ENCODE measurements around the gene CDYL2. TPM values are rescaled to one million over a fixed set of nuclear protein-coding genes. Genes with fewer than 3 reads are reported as not detected.

CDYL2 gene
- polyA plus RNA-seq, 1 donor from 2014 or later: 2.6 TPM

DNA sequence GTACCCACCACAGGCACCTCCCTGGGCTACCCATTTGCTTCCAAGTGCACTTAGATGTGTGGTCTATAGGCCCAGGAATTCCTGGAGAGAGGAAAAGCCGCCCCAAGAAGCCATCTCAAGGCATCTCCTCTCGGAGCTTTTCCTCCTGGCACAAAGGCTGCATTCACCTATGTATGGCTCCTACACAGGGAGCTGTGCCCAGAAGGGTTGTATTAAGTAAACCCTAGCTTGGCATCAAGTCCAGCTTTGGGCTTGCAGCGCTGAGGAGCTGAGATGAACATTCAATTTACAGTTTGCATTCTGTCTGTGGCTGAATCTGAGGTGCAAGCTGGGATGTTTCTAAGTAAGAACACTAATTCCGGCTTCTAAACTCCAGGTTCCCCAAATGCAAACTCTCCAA, 81.3 kb downstream of the CDYL2 start:
- TF ChIP-seq RAD21 (conservative IDR thresholded peaks at IDR 0.05) (no peak), SMC3 (conservative IDR thresholded peaks at IDR 0.05; ENCODE audit: poor library complexity) (no peak), EZH2 (IDR thresholded peaks at IDR 0.05; ENCODE audit: borderline replicate concordance, insufficient read depth, low read length, poor library complexity, severe bottlenecking) (no peak), EP300 (conservative IDR thresholded peaks at IDR 0.05; ENCODE audit: poor library complexity, severe bottlenecking) (no peak), TAF1 (IDR thresholded peaks at IDR 0.05; ENCODE audit: low read depth) (no peak), POLR2AphosphoS5 (IDR thresholded peaks at IDR 0.05) (no peak), MXI1 (conservative IDR thresholded peaks at IDR 0.05; ENCODE audit: poor library complexity, severe bottlenecking) (no peak), REST (IDR thresholded peaks at IDR 0.05; ENCODE audit: borderline replicate concordance) (no peak)
- TF ChIP-seq, protein P1, sequence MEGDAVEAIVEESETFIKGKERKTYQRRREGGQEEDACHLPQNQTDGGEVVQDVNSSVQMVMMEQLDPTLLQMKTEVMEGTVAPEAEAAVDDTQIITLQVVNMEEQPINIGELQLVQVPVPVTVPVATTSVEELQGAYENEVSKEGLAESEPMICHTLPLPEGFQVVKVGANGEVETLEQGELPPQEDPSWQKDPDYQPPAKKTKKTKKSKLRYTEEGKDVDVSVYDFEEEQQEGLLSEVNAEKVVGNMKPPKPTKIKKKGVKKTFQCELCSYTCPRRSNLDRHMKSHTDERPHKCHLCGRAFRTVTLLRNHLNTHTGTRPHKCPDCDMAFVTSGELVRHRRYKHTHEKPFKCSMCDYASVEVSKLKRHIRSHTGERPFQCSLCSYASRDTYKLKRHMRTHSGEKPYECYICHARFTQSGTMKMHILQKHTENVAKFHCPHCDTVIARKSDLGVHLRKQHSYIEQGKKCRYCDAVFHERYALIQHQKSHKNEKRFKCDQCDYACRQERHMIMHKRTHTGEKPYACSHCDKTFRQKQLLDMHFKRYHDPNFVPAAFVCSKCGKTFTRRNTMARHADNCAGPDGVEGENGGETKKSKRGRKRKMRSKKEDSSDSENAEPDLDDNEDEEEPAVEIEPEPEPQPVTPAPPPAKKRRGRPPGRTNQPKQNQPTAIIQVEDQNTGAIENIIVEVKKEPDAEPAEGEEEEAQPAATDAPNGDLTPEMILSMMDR (IDR thresholded peaks at IDR 0.05; ENCODE audit: poor library complexity, severe bottlenecking): no peak
- Histone ChIP-seq H3K9me2 (ENCODE audit: insufficient read depth, low read length) (no peaks in the 10 kb centered on the region), H3K4me3 (ENCODE audit: low read length) (no peak overlapping the region), H3K9ac (ENCODE audit: low read length) (no peak overlapping the region), H3K36me3 (ENCODE audit: insufficient read depth, low read length) (no peaks in the 10 kb centered on the region), H4K20me1 (ENCODE audit: insufficient read depth) (no peaks in the 10 kb centered on the region), H3F3A (ENCODE audit: insufficient read depth, low read length, poor library complexity, severe bottlenecking) (no peaks in the 10 kb centered on the region), H3K27ac (ENCODE audit: low read length) (no peak overlapping the region), H3K79me2 (replicated peaks; ENCODE audit: insufficient read depth, low read length) (no peaks in the 10 kb centered on the region), H3K4me2 (ENCODE audit: low read length) (no peak overlapping the region), H3K9me3 (ENCODE audit: low read length) (no peaks in the 10 kb centered on the region), H2AFZ (ENCODE audit: low read depth, low read length) (no peak overlapping the region), H3K27me3 (ENCODE audit: insufficient read depth, low read depth, low read length) (no peaks in the 10 kb centered on the region)

GRCh38 chr16:80720804-80721371, 83.5 kb downstream of the CDYL2 start:
- Histone ChIP-seq H3K36me3 (ENCODE audit: insufficient read depth, low read length) (no peaks in the 10 kb centered on the region), H3K4me3 (ENCODE audit: low read length) (no peak overlapping the region), H3K9ac (ENCODE audit: low read length) (no peak overlapping the region), H3K4me2 (ENCODE audit: low read length) (no peak overlapping the region), H3K9me2 (ENCODE audit: insufficient read depth, low read length) (no peaks in the 10 kb centered on the region), H3K79me2 (replicated peaks; ENCODE audit: insufficient read depth, low read length) (no peaks in the 10 kb centered on the region), H3K27ac (ENCODE audit: low read length) (no peak overlapping the region), H3F3A (ENCODE audit: insufficient read depth, low read length, poor library complexity, severe bottlenecking) (no peaks in the 10 kb centered on the region), H3K27me3 (ENCODE audit: insufficient read depth, low read depth, low read length) (no peaks in the 10 kb centered on the region), H4K20me1 (ENCODE audit: insufficient read depth) (no peaks in the 10 kb centered on the region), H2AFZ (ENCODE audit: low read depth, low read length) (no peak overlapping the region), H3K9me3 (ENCODE audit: low read length) (no peaks in the 10 kb centered on the region)
- TF ChIP-seq TAF1 (IDR thresholded peaks at IDR 0.05; ENCODE audit: low read depth) (no peak), EZH2 (IDR thresholded peaks at IDR 0.05; ENCODE audit: borderline replicate concordance, insufficient read depth, low read length, poor library complexity, severe bottlenecking) (no peak), EP300 (conservative IDR thresholded peaks at IDR 0.05; ENCODE audit: poor library complexity, severe bottlenecking) (no peak), REST (IDR thresholded peaks at IDR 0.05; ENCODE audit: borderline replicate concordance) (no peak), POLR2AphosphoS5 (IDR thresholded peaks at IDR 0.05) (no peak)
- TF ChIP-seq, protein P1 (IDR thresholded peaks at IDR 0.05; ENCODE audit: poor library complexity, severe bottlenecking): no peak
